ENCODE results near the gene OR10X1. TPM values are rescaled to one million over a fixed set of nuclear protein-coding genes. Genes with fewer than 3 reads are reported as not detected.

The OR10X1 gene
- total RNA-seq, 1 experiment from 2014 or later = not detected

DNA sequence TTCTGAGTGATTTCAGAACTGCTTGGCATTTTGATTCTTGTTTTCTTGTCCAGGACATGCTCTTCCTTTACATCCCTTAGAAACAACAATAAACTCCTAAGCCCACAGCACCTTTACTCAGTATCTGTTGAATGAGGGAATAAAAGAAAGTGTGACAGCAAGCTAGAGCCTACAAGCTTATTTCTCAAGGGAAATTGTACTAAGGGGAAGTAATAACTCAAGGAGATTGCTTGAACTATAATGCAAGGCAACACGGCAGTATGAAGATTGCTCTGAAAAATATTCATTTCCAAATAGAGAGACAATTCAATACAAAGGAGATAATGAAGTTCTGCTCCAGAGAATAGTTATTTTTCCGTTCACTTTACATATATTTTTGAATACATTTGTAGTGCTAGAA, 15.8 kb downstream of the OR10X1 start:
- H3K27ac ChIP-seq (ENCODE audit: low read length) = no peak overlapping the region
- ATAC-seq (no peak), DNase-seq (ENCODE audit: low read depth, low spot score) (no peak)
- H3K4me3 ChIP-seq (ENCODE audit: low read depth in 2 of 2, low read length in 2 of 2) = no peak overlapping the region
- CTCF ChIA-PET = no interaction called here
- H3K36me3 ChIP-seq (ENCODE audit: control insufficient read depth, insufficient read depth, low read length) = no peaks in the 10 kb centered on the region
- no peaks in the 10 kb centered on the region for H3K4me1 ChIP-seq (ENCODE audit: control insufficient read depth, insufficient read depth, low read length)
- H3K9me3 ChIP-seq (ENCODE audit: control insufficient read depth, insufficient read depth, low read depth, low read length) = no peaks in the 10 kb centered on the region
- TF ChIP-seq, protein P1, sequence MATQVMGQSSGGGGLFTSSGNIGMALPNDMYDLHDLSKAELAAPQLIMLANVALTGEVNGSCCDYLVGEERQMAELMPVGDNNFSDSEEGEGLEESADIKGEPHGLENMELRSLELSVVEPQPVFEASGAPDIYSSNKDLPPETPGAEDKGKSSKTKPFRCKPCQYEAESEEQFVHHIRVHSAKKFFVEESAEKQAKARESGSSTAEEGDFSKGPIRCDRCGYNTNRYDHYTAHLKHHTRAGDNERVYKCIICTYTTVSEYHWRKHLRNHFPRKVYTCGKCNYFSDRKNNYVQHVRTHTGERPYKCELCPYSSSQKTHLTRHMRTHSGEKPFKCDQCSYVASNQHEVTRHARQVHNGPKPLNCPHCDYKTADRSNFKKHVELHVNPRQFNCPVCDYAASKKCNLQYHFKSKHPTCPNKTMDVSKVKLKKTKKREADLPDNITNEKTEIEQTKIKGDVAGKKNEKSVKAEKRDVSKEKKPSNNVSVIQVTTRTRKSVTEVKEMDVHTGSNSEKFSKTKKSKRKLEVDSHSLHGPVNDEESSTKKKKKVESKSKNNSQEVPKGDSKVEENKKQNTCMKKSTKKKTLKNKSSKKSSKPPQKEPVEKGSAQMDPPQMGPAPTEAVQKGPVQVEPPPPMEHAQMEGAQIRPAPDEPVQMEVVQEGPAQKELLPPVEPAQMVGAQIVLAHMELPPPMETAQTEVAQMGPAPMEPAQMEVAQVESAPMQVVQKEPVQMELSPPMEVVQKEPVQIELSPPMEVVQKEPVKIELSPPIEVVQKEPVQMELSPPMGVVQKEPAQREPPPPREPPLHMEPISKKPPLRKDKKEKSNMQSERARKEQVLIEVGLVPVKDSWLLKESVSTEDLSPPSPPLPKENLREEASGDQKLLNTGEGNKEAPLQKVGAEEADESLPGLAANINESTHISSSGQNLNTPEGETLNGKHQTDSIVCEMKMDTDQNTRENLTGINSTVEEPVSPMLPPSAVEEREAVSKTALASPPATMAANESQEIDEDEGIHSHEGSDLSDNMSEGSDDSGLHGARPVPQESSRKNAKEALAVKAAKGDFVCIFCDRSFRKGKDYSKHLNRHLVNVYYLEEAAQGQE (IDR thresholded peaks at IDR 0.05; ENCODE audit: insufficient read depth in 1 of 2, low read depth in 2 of 2, low read length in 1 of 2) = no peak
- TF ChIP-seq POLR2AphosphoS5 (IDR thresholded peaks at IDR 0.05; ENCODE audit: low read depth, low read length) = no peak
- TF ChIP-seq TCF7L2 (IDR thresholded peaks at IDR 0.05; ENCODE audit: low read depth, low read length) = no peak
- TF ChIP-seq SIN3A (IDR thresholded peaks at IDR 0.05; ENCODE audit: borderline replicate concordance, insufficient read depth, low read depth, low read length) = no peak
- TF ChIP-seq CTCF (IDR thresholded peaks at IDR 0.05) = no peak
- no TSS peak for BruUV-seq (replicated peaks)
- POLR2A ChIA-PET = no interaction called here
- intact Hi-C loops (cut with micrococcal nuclease; ENCODE audit: unreplicated experiment) = no loop called here
- no peaks in the 10 kb centered on the region for H3K27me3 ChIP-seq (ENCODE audit: control insufficient read depth, insufficient read depth, low read length)
- in situ Hi-C loops (cut with HindIII; ENCODE audit: low pct_unique_long_range_greater_than_20kb, low sequenced_read_pairs) = no loop called here

GRCh38 chr1:158559696-158560095, 20.0 kb downstream of the OR10X1 start:
- no peak for DNase-seq (ENCODE audit: low read depth, low spot score)
- no peaks in the 10 kb centered on the region for H3K9me3 ChIP-seq (ENCODE audit: control insufficient read depth, insufficient read depth, low read depth, low read length)
- intact Hi-C loops (cut with micrococcal nuclease; ENCODE audit: unreplicated experiment) (no loop called here), in situ Hi-C loops (cut with HindIII; ENCODE audit: low pct_unique_long_range_greater_than_20kb, low sequenced_read_pairs) (no loop called here)
- CTCF ChIA-PET = no interaction called here
- ATAC-seq = no peak
- no peaks in the 10 kb centered on the region for H3K36me3 ChIP-seq (ENCODE audit: control insufficient read depth, insufficient read depth, low read length)
- POLR2A ChIA-PET = no interaction called here
- no peak overlapping the region for H3K27ac ChIP-seq (ENCODE audit: low read length)
- TF ChIP-seq CTCF (IDR thresholded peaks at IDR 0.05) = no peak
- no peak for TF ChIP-seq TCF7L2 (IDR thresholded peaks at IDR 0.05; ENCODE audit: low read depth, low read length)
- TF ChIP-seq SIN3A (IDR thresholded peaks at IDR 0.05; ENCODE audit: borderline replicate concordance, insufficient read depth, low read depth, low read length) = no peak
- TF ChIP-seq POLR2AphosphoS5 (IDR thresholded peaks at IDR 0.05; ENCODE audit: low read depth, low read length) = no peak
- TF ChIP-seq, protein P1 (IDR thresholded peaks at IDR 0.05; ENCODE audit: insufficient read depth in 1 of 2, low read depth in 2 of 2, low read length in 1 of 2) = no peak
- no peak overlapping the region for H3K4me3 ChIP-seq (ENCODE audit: low read depth in 2 of 2, low read length in 2 of 2)
- H3K27me3 ChIP-seq (ENCODE audit: control insufficient read depth, insufficient read depth, low read length) = no peaks in the 10 kb centered on the region
- BruUV-seq (replicated peaks) = no TSS peak
- no peaks in the 10 kb centered on the region for H3K4me1 ChIP-seq (ENCODE audit: control insufficient read depth, insufficient read depth, low read length)

Data from Panc1 (cell line).